Stimulated activated naive CD8-positive, alpha-beta T cell treated with anti-CD3 and anti-CD28 coated beads, Interleukin-15, Interleukin-2, amounts not matched to agents 100 ng/mL and 50 ng/mL, for 24 hours (primary cell): ENCODE results near the gene NRP1.
A peak's percentile ranks its signal among the peaks of the same experiment; 100 is the strongest.

ENCODE experiments used
- H3K27ac Mint-ChIP-seq: one replicate; pipeline ENCODE4 v1.8.0; 2021; ENCODE audit warnings: mild to moderate bottlenecking, mixed read lengths
- H3K27me3 Mint-ChIP-seq: one replicate; pipeline ENCODE4 v1.8.0; 2021; ENCODE audit warnings: mixed read lengths
- H3K36me3 Mint-ChIP-seq: one replicate; pipeline ENCODE4 v1.8.0; 2021; ENCODE audit warnings: low read depth, mixed read lengths
- H3K4me1 Mint-ChIP-seq: one replicate; pipeline ENCODE4 v1.8.0; 2021; ENCODE audit warnings: low read depth, mixed read lengths
- H3K4me3 Mint-ChIP-seq: one replicate; pipeline ENCODE4 v1.8.0; 2021; ENCODE audit warnings: mild to moderate bottlenecking, mixed read lengths
- H3K9me3 Mint-ChIP-seq: one replicate; pipeline ENCODE4 v1.8.0; 2021; ENCODE audit warnings: mixed read lengths

Gene NRP1

GRCh38 chr10:33257439-33258080 lies 76.9 kb downstream of the NRP1 start:
- H3K9me3 Mint-ChIP-seq, result no peaks in the 10 kb centered on the region
- no peak overlapping the region for H3K27ac Mint-ChIP-seq
- no peaks in the 10 kb centered on the region for H3K36me3 Mint-ChIP-seq
- H3K27me3 Mint-ChIP-seq, result peaks cover 23% of the 10 kb centered on the region
- no peak overlapping the region for H3K4me3 Mint-ChIP-seq
- peaks cover 12% of the 10 kb centered on the region for H3K4me1 Mint-ChIP-seq

- no peak overlapping the region for H3K27ac Mint-ChIP-seq
- H3K36me3 Mint-ChIP-seq, result no peaks in the 10 kb centered on the region
- no peaks in the 10 kb centered on the region for H3K9me3 Mint-ChIP-seq
- H3K27me3 Mint-ChIP-seq, result peaks cover 19% of the 10 kb centered on the region
- no peak overlapping the region for H3K4me3 Mint-ChIP-seq
- H3K4me1 Mint-ChIP-seq, result peaks cover 23% of the 10 kb centered on the region
Measured at GRCh38 chr10:33256458-33256857, 78.0 kb downstream of the NRP1 start.

GRCh38 chr10:33254556-33255160 lies 79.8 kb downstream of the NRP1 start:
- H3K27ac Mint-ChIP-seq, result no peak overlapping the region
- H3K4me3 Mint-ChIP-seq, result no peak overlapping the region
- peaks cover 12% of the 10 kb centered on the region for H3K36me3 Mint-ChIP-seq
- peaks cover 40% of the 10 kb centered on the region for H3K4me1 Mint-ChIP-seq
- H3K9me3 Mint-ChIP-seq, result peaks cover 14% of the 10 kb centered on the region
- H3K27me3 Mint-ChIP-seq, result peaks cover 18% of the 10 kb centered on the region

GRCh38 chr10:33253411-33253810 lies 81.1 kb downstream of the NRP1 start:
- Mint-ChIP-seq H3K4me1 (peaks cover 52% of the 10 kb centered on the region), H3K4me3 (peak overlapping the region; percentile 38), H3K27ac (peak overlapping the region; percentile 92), H3K27me3 (peaks cover 18% of the 10 kb centered on the region), H3K36me3 (peaks cover 12% of the 10 kb centered on the region), H3K9me3 (peaks cover 14% of the 10 kb centered on the region)

- H3K27ac Mint-ChIP-seq, result peak overlapping the region; percentile 92
- H3K9me3 Mint-ChIP-seq, result peaks cover 14% of the 10 kb centered on the region
- H3K4me1 Mint-ChIP-seq, result peaks cover 58% of the 10 kb centered on the region
- peaks cover 17% of the 10 kb centered on the region for H3K27me3 Mint-ChIP-seq
- H3K36me3 Mint-ChIP-seq, result peaks cover 12% of the 10 kb centered on the region
- H3K4me3 Mint-ChIP-seq, result peak overlapping the region; percentile 63
Measured at GRCh38 chr10:33252794-33253203, 81.7 kb downstream of the NRP1 start.

GRCh38 chr10:33252324-33252723 lies 82.1 kb downstream of the NRP1 start:
- Mint-ChIP-seq H3K4me1 (peaks cover 61% of the 10 kb centered on the region), H3K27ac (peak overlapping the region; percentile 92), H3K27me3 (peaks cover 13% of the 10 kb centered on the region), H3K36me3 (peaks cover 12% of the 10 kb centered on the region), H3K4me3 (peak overlapping the region; percentile 63), H3K9me3 (peaks cover 14% of the 10 kb centered on the region)

- peaks cover 82% of the 10 kb centered on the region for H3K4me1 Mint-ChIP-seq
Measured at GRCh38 chr10:33249659-33250345, 84.7 kb downstream of the NRP1 start.

GRCh38 chr10:33249137-33249536 lies 85.3 kb downstream of the NRP1 start:
- Mint-ChIP-seq H3K27me3 (peaks cover 3% of the 10 kb centered on the region), H3K9me3 (peaks cover 14% of the 10 kb centered on the region), H3K4me1 (peaks cover 89% of the 10 kb centered on the region), H3K4me3 (peak overlapping the region; percentile 50), H3K36me3 (peaks cover 12% of the 10 kb centered on the region), H3K27ac (peak overlapping the region; percentile 69)

More at GRCh38 chr10:33249659-33250345, 84.7 kb downstream of the NRP1 start:
- H3K9me3 Mint-ChIP-seq, result peaks cover 14% of the 10 kb centered on the region
- H3K4me3 Mint-ChIP-seq, result peak overlapping the region; percentile 50
- H3K27me3 Mint-ChIP-seq, result peaks cover 3% of the 10 kb centered on the region
- peaks cover 12% of the 10 kb centered on the region for H3K36me3 Mint-ChIP-seq
- H3K27ac Mint-ChIP-seq, result peak overlapping the region; percentile 69

GRCh38 chr10:33248638-33249037 lies 85.8 kb downstream of the NRP1 start:
- Mint-ChIP-seq H3K36me3 (peaks cover 12% of the 10 kb centered on the region), H3K4me3 (peak overlapping the region; percentile 50), H3K27me3 (peaks cover 3% of the 10 kb centered on the region), H3K27ac (peak overlapping the region; percentile 69), H3K4me1 (peaks cover 91% of the 10 kb centered on the region), H3K9me3 (peaks cover 14% of the 10 kb centered on the region)

- H3K27ac Mint-ChIP-seq, result no peak overlapping the region
- H3K4me3 Mint-ChIP-seq, result no peak overlapping the region
- H3K4me1 Mint-ChIP-seq, result peaks cover 78% of the 10 kb centered on the region
- H3K9me3 Mint-ChIP-seq, result peaks cover 14% of the 10 kb centered on the region
- peaks cover 3% of the 10 kb centered on the region for H3K27me3 Mint-ChIP-seq
- H3K36me3 Mint-ChIP-seq, result peaks cover 12% of the 10 kb centered on the region
Measured at GRCh38 chr10:33247221-33247922, 87.1 kb downstream of the NRP1 start.

GRCh38 chr10:33245343-33245742 lies 89.1 kb downstream of the NRP1 start:
- Mint-ChIP-seq H3K4me3 (no peak overlapping the region), H3K27ac (no peak overlapping the region), H3K27me3 (peaks cover 6% of the 10 kb centered on the region), H3K9me3 (peaks cover 4% of the 10 kb centered on the region), H3K36me3 (peaks cover 2% of the 10 kb centered on the region), H3K4me1 (peaks cover 59% of the 10 kb centered on the region)

- no peak overlapping the region for H3K27ac Mint-ChIP-seq
- no peaks in the 10 kb centered on the region for H3K36me3 Mint-ChIP-seq
- H3K9me3 Mint-ChIP-seq, result no peaks in the 10 kb centered on the region
- peaks cover 3% of the 10 kb centered on the region for H3K27me3 Mint-ChIP-seq
- peaks cover 50% of the 10 kb centered on the region for H3K4me1 Mint-ChIP-seq
- H3K4me3 Mint-ChIP-seq, result no peak overlapping the region
Measured at GRCh38 chr10:33244354-33244967, 90.0 kb downstream of the NRP1 start.

GRCh38 chr10:33243703-33244102 lies 90.8 kb downstream of the NRP1 start:
- Mint-ChIP-seq H3K27ac (no peak overlapping the region), H3K9me3 (no peaks in the 10 kb centered on the region), H3K4me1 (peaks cover 43% of the 10 kb centered on the region), H3K36me3 (no peaks in the 10 kb centered on the region), H3K4me3 (no peak overlapping the region), H3K27me3 (peaks cover 3% of the 10 kb centered on the region)

- no peaks in the 10 kb centered on the region for H3K9me3 Mint-ChIP-seq
- H3K36me3 Mint-ChIP-seq, result no peaks in the 10 kb centered on the region
- peaks cover 6% of the 10 kb centered on the region for H3K27me3 Mint-ChIP-seq
- H3K27ac Mint-ChIP-seq, result no peak overlapping the region
- H3K4me1 Mint-ChIP-seq, result peaks cover 35% of the 10 kb centered on the region
- H3K4me3 Mint-ChIP-seq, result no peak overlapping the region
Measured at GRCh38 chr10:33242931-33243330, 91.5 kb downstream of the NRP1 start.
